ENCODE data around the gene AGBL2.
"Not testable (repeated sequence)": the region's sequence is repeated elsewhere in the genome, so short reads cannot be mapped to it uniquely, and the experiment has no call there.

The AGBL2 gene

DNA sequence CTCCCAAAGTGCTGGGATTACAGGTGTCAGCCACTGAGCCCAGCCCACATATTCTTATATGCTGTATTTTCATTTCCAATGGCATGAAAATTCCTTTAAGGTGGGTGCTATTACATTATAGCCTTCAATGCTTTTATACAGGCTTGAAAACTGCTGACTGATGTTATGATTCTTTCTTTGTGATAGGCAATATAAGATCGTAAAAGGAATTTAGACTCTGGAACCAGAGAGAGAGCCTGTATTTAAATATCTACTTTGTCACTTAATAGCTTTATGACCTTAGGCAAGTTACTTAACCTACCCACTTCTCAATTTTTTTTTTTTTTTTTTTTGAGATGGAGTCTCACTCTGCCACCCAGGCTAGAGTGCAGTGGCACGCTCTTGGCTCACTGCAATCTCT, 26.2 kb downstream of the AGBL2 start:
- no peak for DNase-seq

DNA sequence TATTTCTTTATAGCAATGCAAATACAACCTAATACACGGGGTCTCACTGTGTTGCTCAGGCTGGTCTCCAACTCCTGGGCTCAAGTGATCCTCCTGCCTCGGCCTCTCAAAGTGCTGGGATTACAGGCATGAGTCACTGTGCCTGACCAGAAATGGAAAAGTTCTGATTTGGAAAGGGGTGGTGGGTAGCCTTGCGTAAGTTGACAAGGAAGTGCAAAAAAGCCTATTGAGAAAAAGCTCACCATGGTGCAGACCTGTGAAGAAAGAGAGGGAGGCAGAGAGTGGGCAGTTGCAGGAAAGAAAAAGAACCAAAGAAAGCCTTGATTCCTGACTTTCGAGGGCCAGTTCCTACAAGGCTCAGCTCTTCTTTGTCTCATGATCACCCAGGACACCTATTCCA, 27.1 kb downstream of the AGBL2 start:
- DNase-seq = no peak

- DNase-seq = not testable (repeated sequence)
Measured at GRCh38 chr11:47686704-47687103, 28.5 kb downstream of the AGBL2 start.

GRCh38 chr11:47686151-47686550, 29.0 kb downstream of the AGBL2 start:
- no peak for DNase-seq

DNA sequence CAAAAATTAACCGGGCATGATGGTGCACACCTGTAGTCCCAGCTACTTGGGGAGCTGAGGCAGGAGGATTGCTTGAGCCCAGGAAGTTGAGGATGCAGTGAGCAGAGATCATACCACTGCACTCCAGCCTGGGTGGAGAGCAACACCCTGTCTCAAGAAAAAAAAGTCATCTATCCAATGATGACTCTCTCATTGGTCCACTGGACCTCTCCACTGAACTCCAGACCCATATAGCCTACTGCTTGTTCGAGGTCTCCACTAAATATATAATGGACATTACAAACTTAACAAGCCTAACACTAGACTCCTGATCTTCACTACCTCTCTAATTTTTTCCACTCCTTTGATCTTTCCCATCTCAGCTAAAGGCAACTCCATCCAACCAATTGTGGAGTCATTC, 39.3 kb downstream of the AGBL2 start:
- DNase-seq = no peak

DNA sequence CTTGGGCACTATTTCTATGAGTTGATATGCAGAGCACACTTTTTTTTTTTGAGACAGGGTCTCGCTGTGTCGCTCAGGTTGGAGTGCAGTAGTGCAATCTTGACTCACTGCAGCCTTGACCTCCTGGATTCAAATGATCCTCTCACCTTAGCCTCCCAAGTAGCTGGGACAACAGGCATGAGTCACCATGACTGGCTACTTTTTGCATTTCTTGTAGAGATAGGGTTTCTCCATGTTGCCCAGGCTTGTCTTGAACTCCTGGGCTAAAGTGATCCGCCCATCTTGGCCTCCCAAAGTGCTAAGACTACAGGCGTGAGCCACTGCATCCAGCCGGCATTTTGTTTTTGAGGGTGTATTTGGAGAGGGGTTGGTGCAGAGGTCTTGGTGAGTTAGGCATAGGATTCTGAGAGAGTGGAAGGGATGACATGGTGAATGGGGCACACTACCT, 42.9 kb downstream of the AGBL2 start:
- no peak for DNase-seq

GRCh38 chr11:47669856-47670255, 45.3 kb downstream of the AGBL2 start:
- no peak for DNase-seq

DNA sequence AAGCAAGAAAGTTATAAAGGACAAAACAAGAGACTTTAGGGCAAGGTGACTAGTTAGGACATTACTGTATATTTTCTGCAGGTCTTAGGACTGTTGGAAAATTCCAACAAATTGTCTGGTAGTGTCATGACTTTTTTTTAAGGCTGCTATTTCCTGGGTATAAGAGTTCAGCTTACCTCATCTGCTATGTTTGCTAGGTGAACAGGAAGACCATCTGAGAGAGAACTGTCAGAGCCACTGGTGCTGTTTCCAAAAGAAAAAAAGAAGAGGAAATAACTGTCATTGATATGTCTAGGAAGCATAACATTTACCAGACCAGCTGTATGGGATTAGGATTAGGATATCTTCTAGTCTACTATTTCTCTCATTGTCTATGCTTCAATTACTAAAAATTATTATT, 46.5 kb downstream of the AGBL2 start:
- DNase-seq = no peak

DNA sequence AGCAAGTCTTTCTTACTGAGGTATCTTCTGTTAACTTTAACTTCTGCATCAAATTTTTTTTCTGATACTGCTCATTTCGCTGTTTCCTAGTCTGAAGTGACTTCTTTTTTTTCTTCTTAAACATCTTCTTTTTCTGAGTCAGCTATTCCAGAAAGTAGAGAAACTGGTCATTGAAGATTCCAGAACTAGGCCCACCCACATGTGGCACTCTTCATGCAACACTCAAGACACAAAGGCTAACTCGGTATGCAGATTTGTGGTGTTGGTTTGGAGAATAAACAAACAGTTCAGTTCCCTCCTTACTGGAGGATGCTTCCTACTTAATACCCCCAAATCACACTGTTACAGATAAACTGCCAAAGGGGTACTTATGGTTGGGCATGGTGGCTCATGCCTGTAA, 47.6 kb downstream of the AGBL2 start:
- no peak for DNase-seq

GRCh38 chr11:47667135-47667534, 48.0 kb downstream of the AGBL2 start:
- DNase-seq = no peak

- DNase-seq = not testable (repeated sequence)
Measured at GRCh38 chr11:47664936-47665335, 50.2 kb downstream of the AGBL2 start.

GRCh38 chr11:47661245-47661644, 53.9 kb downstream of the AGBL2 start:
- no peak for DNase-seq

GRCh38 chr11:47659276-47659675, 55.9 kb downstream of the AGBL2 start:
- DNase-seq = no peak

DNA sequence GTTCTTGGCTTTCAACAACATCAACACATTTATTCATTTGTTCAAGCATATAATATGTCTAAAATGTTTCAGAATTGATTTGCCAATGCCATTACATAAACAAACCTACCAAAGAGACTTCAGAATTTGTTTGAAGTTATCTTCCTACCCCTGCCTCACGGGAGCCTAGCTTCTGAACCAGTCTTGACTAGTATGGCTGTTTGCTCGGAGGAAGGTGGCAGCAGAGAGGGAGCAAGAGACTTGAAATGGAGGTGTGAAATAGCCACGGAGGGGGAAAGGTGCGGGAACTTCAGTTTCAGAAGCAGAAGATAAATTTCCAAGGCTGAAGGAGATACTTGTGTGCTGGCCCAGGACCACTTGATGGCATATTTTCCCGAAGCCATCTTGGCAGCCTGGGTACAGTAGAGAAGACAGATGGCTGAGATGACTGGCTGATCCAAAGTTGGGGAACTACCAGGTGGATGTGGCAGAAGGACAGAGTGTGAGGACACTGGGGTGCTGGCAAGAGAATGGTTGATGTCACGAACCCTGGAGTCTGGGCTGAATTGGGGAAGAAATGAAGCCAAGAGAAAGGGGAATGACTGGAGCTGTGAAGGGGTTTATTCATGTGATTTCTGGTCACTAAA, 58.8 kb downstream of the AGBL2 start:
- no peak for DNase-seq

- no peak for DNase-seq
Measured at GRCh38 chr11:47651818-47652469, 63.2 kb downstream of the AGBL2 start.

DNA sequence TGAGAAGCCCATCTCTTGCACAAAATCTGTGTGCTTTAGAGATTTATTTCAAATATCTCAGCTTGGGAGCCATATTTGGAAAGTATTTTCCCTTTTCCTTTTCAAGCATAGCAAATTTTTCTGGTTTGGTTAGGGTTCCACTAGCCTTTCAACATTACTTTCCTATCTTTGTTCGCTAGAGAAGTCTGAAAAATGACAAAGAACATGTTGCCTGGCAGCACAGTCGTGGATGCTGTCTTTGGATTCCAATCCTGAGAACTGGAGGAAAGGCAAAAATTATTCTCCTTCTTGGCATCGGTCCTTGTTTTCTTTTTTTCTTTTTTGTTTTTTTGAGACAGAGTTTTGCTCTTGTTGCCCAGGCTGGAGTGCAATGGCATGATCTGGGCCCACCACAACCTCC, 65.9 kb downstream of the AGBL2 start:
- no peak for DNase-seq

GRCh38 chr11:47646019-47646418, 69.2 kb downstream of the AGBL2 start:
- no peak for DNase-seq

GRCh38 chr11:47645500-47645899, 69.7 kb downstream of the AGBL2 start:
- no peak for DNase-seq

DNA sequence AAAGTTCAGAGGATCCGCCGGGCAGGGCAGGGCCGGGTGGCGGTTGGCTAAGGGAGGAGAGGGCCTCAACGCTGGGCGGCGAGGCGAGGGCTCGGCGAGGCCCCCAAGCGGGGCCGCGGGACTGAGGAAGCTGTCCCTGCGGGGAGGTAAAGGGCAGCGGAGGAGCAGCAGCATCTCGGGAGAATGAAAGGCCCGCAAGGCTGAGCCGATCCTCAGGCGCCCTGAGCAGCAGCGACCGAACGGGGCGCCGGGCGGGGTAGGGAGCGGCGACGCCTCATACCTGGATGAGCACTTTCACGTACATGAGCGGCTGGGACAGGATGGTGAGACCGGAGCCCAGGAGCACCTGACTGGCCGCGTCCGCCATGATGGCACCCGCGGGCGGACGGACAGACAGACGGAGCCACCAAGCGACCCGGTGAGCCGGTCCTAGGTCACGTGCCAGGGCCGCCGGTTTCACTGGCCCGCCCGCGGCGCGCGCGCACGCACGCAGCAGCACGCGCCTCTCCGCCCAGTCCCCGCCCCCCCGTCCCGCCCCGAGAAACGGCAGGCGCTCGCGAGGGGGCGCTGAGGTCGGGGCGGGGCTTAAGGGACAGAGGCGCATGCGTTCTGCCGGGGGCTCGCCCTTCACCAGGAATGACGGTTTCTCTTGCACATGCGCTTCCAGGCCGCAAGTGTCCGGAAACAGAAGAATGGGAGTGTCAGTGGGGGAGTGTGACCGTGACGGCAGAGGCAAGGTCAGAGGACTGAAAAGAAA, 72.9 kb downstream of the AGBL2 start, which contains the start of gene MTCH2:
Gene MTCH2, minus strand, starts transcription at position 461 of the 757 bp plus-strand sequence. Its CDS starts 94 bp downstream, at position 367.
- DNase-seq = peak; percentile 96

DNA sequence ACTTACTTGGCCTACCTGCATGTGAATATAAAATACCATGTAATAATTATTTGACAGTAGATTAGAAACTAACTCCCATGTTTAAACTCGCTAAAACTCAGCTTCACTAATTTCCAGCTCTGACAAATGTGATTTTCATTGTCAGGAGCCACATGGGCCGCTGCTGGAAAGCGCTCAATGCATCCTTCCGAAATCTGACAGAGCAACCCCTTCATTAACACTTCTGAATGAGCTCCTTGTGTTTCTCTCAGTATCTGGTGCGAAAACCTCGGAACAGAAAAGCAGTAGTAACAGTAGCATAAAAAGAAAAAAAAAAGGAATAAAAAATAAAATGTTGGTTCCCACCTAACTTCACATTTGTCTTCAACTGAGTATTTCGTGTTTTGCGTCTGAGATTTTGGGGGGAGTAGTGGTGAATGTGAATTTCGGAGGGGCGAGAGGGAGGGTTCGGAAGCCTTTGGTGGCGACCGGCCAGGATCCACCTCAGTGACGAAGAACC, 73.5 kb downstream of the AGBL2 start:
- no peak for DNase-seq

DNA sequence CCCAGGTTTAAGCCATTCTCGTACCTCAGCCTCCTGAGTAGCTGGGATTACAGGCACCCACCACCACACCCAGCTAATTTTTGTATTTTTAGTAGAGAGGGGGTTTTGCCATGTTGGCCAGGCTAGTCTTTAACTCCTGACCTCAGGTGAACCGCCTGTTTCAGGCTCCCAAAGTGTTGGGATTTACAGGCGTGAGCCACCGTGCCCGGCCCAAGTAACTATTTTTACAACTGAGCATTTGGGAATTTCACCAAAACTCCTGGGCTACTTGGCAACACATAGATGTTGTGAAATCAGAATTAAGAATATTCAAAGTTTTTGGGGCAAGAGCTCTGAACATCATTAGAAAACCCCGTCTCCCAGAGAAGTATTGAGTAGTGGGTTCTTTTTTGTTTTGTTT, 74.7 kb downstream of the AGBL2 start:
- DNase-seq = not testable (repeated sequence)

- DNase-seq = not testable (repeated sequence)
Measured at GRCh38 chr11:47636331-47636730, 78.8 kb downstream of the AGBL2 start.

DNA sequence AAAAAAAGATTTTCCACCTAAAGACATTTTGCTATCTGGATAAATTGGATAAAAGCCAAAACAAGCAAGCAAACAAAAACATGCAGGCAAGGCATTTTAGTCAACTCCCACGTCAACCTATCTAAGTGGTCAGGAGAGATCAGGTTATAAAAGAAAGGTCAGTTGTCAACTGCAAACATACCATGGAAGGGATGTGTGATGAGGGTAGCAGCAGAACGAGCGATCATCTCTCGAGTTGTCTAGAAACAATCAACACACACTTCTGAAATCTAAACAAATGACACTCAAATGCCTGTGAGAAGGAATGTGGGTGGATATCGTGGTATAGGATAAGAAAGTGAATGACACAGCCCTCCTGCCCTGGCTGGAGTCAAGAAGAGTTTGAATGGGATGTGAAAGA, 83.7 kb downstream of the AGBL2 start:
- no peak for DNase-seq

DNA sequence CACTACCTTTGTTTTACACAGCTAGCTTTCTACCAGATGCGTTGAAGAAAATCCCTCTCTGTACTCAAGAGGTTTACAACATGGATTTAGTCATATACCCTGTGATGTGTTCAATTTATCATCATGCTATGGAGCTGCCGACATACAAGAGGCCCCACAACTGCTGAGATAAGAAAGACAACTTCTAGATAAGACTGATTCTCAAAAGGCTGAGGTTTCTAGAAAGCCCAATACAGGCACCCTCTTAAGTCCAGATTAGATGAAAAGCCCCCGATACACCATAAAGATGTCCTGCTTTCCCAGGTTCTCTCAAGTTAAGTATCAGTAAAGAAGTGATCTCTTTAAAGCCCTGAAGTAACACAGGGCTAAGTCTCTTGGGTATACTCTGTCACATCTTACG, 87.1 kb downstream of the AGBL2 start:
- DNase-seq = no peak
